Esophagus (tissue), 2 donors: ENCODE measurements around the gene SLC39A11. TPM values are rescaled to one million over a fixed set of nuclear protein-coding genes. Genes with fewer than 3 reads are reported as not detected.

Experiments
- H3K27ac ChIP-seq, 2 donors: one replicate each; pipeline ENCODE4 v1.5.1; 2013; ENCODE audit warnings: low read depth in 2 of 2, mild to moderate bottlenecking in 2 of 2, inconsistent platforms in 1 of 2, low read length in 1 of 2, moderate library complexity in 1 of 2
- H3K27me3 ChIP-seq, 2 donors: one replicate each; pipeline ENCODE4 v1.6.1; 2013; ENCODE audit warnings: low read length in 2 of 2, control low read depth in 1 of 2, mild to moderate bottlenecking in 1 of 2; ENCODE audit not compliant: insufficient read depth in 2 of 2, control insufficient read depth in 1 of 2
- H3K36me3 ChIP-seq, 2 donors: one replicate each; pipeline ENCODE4 v1.6.1; 2013; ENCODE audit warnings: low read length in 1 of 2; ENCODE audit not compliant: control insufficient read depth in 2 of 2, insufficient read depth in 2 of 2
- H3K4me1 ChIP-seq, 2 donors: one replicate each; pipeline ENCODE4 v1.6.1; 2013; ENCODE audit warnings: low read length in 1 of 2; ENCODE audit not compliant: control insufficient read depth in 2 of 2, insufficient read depth in 2 of 2
- H3K4me3 ChIP-seq, 2 donors: one replicate each; pipeline ENCODE4 v1.5.1; 2013; ENCODE audit warnings: low read length in 2 of 2, mild to moderate bottlenecking in 2 of 2, low read depth in 1 of 2, moderate library complexity in 1 of 2
- H3K9me3 ChIP-seq, 2 donors: one replicate each; pipeline ENCODE4 v1.6.1; 2013; ENCODE audit warnings: mild to moderate bottlenecking in 2 of 2, low read depth in 1 of 2, low read length in 1 of 2, moderate library complexity in 1 of 2; ENCODE audit not compliant: control insufficient read depth in 2 of 2, insufficient read depth in 1 of 2
- WGBS, 2 donors: extraction: QIAGEN DNeasy Blood & Tissue Kit; methylation state at CpG; one replicate each; pipeline ENCODE4 v1.1.7; 2013; 5-methylcytosine and 5-hydroxymethylcytosine counted together
- polyA plus RNA-seq, 2 donors: library from polyadenylated mRNA; stranded (reverse); fragments of 200-250 nt; gene quantifications; one replicate each; pipeline ENCODE4 v1.2.3, GENCODE V29; 2013
- donor health status: healthy with polysubstance abuse.
- donor health status: Bipolar disorder and iron deficiency.

The SLC39A11 gene
- polyA plus RNA-seq: 10 to 100 TPM; 10.6 to 11.7 TPM

GRCh38 chr17:73092523-73093135 is at the start of gene SLC39A11:
SLC39A11 (minus strand) TSS chr17:73092688; CDS start chr17:73088764, 3,924 bp downstream.
- H3K36me3 ChIP-seq: peaks cover 0 to 3% of the 10 kb centered on the region in 2 donors
- peak within 1 kb of the TSS; percentile 62 to 73 for H3K4me3 ChIP-seq
- peaks cover 0 to 2% of the 10 kb centered on the region in 2 donors for H3K9me3 ChIP-seq
- WGBS, 2 donors: 5 to 14% methylated on average over 23 of the region's 23 CpGs
- no peaks in the 10 kb centered on the region for H3K27me3 ChIP-seq
- H3K27ac ChIP-seq: peak within 1 kb of the TSS; percentile 70 to 79
- H3K4me1 ChIP-seq: peaks cover 4 to 8% of the 10 kb centered on the region in 2 donors

DNA sequence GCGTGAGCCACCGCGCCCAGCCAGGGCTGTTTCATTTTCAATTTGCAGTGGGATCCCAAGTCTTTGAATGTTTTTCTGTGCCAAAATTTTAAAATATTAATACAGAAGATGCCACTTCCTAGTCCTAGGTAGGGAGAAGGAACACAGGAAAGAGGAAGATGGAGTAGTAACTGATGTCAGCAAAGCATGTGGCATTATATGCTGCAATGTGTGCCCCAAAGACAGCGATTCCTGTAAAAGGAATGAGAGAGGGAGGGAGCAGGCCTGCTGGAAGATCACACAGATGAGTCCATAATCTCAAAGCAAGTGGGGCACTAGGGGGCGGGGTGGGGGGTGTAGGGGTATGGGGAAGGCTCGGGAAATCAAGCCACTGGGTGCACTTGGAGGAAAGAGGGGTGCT is 48.9 kb upstream of the SLC39A11 start:
- no peaks in the 10 kb centered on the region for H3K27me3 ChIP-seq
- H3K4me1 ChIP-seq: no peaks in the 10 kb centered on the region
- H3K36me3 ChIP-seq: no peaks in the 10 kb centered on the region
- 87 to 90% methylated on average over 6 of the region's 6 CpGs for WGBS, 2 donors
- H3K27ac ChIP-seq: no peak overlapping the region
- no peak overlapping the region for H3K4me3 ChIP-seq
- peaks cover 2 to 4% of the 10 kb centered on the region in 2 donors for H3K9me3 ChIP-seq

GRCh38 chr17:73140566-73140965 is 48.1 kb upstream of the SLC39A11 start:
- no peaks in the 10 kb centered on the region for H3K27me3 ChIP-seq
- no peaks in the 10 kb centered on the region for H3K36me3 ChIP-seq
- 45 to 50% methylated on average over 5 of the region's 5 CpGs for WGBS, 2 donors
- no peak overlapping the region for H3K4me3 ChIP-seq
- H3K9me3 ChIP-seq: peaks cover 2 to 4% of the 10 kb centered on the region in 2 donors
- no peaks in the 10 kb centered on the region for H3K4me1 ChIP-seq
- H3K27ac ChIP-seq: no peak overlapping the region

GRCh38 chr17:73139296-73139695 is 46.8 kb upstream of the SLC39A11 start:
- H3K36me3 ChIP-seq: no peaks in the 10 kb centered on the region
- no peaks in the 10 kb centered on the region for H3K27me3 ChIP-seq
- H3K9me3 ChIP-seq: peaks cover 2% of the 10 kb centered on the region in 2 donors
- H3K4me1 ChIP-seq: no peaks in the 10 kb centered on the region
- 56 to 59% methylated on average over 4 of the region's 4 CpGs for WGBS, 2 donors
- H3K4me3 ChIP-seq: no peak overlapping the region
- no peak overlapping the region for H3K27ac ChIP-seq

DNA sequence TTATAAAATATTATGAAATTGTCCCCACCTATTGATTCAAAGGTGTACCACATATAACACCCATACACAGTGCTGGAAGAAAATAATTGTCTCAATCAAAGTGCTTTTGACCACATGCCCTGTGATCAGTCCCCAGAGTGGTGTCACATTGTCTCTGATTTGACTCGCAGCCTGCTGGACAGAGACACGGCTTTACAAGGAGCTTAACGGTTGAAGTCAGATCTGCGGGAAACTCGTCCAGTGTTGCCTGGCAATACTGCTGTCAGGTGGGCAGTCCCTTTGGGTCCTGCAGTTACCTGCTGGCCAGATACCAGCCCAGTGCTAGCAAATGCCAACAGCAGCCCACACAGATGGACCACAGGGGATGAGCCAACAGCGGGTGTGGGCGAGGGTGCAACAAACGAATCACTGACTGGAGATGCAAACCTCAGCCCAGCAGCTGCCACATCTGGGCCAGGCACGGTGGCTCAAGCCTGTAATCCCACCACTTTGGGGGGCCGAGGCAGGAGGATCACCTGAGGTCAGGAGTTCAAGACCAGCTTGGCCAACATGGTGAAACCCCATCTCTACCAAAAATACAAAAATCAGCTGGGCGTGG is 46.2 kb upstream of the SLC39A11 start:
- Histone ChIP-seq H3K36me3 (no peaks in the 10 kb centered on the region), H3K27ac (no peak overlapping the region), H3K27me3 (no peaks in the 10 kb centered on the region), H3K4me1 (no peaks in the 10 kb centered on the region), H3K9me3 (no peaks in the 10 kb centered on the region), H3K4me3 (no peak overlapping the region)
- WGBS, 2 donors: 67 to 69% methylated on average over 11 of the region's 11 CpGs

DNA sequence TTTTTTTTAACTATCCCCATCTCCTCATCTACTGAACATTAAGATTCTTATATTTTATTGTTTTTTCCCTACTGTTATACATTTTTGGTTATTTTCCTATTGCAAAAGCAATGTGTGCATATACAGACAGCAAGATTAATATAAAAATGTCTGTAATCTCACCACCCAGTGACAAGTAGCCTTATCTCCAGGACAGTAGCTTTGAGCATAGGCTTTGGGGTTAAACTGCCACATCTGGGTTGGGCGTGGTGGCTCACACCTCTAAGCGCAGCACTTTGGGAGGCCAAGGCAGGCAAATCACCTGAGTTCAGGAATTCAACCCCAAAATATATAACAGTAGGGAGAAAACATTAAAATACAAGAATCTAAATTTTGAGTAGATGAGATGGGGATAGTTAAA is 44.9 kb upstream of the SLC39A11 start:
- no peak overlapping the region for H3K27ac ChIP-seq
- H3K36me3 ChIP-seq: no peaks in the 10 kb centered on the region
- H3K27me3 ChIP-seq: no peaks in the 10 kb centered on the region
- no peaks in the 10 kb centered on the region for H3K9me3 ChIP-seq
- H3K4me3 ChIP-seq: no peak overlapping the region
- no peaks in the 10 kb centered on the region for H3K4me1 ChIP-seq
- 91 to 92% methylated on average over 2 of the region's 2 CpGs for WGBS, 2 donors

- Histone ChIP-seq H3K36me3 (no peaks in the 10 kb centered on the region), H3K27ac (no peak overlapping the region), H3K27me3 (no peaks in the 10 kb centered on the region), H3K4me1 (no peaks in the 10 kb centered on the region), H3K4me3 (no peak overlapping the region), H3K9me3 (no peaks in the 10 kb centered on the region)
- WGBS, 2 donors: 88 to 91% methylated on average over 4 of the region's 4 CpGs
Measured at GRCh38 chr17:73135766-73136165, 43.3 kb upstream of the SLC39A11 start.

DNA sequence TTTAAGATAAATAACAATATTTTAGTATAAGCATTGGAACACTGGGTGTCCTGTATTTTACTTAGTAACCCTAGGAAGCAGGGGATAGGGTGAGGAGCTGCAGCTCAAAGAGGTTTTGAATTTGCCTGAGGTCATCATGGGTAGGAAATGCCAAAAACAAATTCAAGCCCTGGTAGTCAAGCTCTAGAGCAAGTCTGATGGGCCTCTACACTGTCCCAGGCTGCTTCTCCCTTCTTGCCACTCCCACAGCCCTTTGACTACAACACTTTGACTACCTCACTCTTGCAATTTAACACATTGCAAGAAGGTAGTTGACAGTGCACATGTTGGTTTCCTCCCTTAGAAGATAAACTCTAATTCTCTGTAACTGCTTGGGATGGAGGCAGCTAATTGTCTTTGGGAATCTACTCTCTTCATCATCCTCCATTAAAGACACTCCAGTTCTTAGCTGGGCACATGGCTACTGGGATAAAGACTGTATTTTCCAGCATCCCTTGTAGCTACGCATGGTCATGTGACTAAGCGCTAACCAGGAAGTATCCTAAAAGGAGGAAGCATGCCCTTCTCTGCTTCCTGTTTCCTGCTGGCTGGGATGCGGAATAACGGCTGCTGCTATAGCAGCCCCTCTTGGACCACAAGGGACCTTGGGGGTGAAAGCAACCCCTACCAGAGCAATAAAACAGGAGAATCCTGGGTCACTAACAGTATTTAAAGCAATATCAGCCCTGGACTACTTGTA is 41.6 kb upstream of the SLC39A11 start:
- Histone ChIP-seq H3K4me3 (no peak overlapping the region), H3K27me3 (no peaks in the 10 kb centered on the region), H3K27ac (no peak overlapping the region), H3K36me3 (no peaks in the 10 kb centered on the region), H3K4me1 (no peaks in the 10 kb centered on the region), H3K9me3 (no peaks in the 10 kb centered on the region)
- 60 to 62% methylated on average over 4 of the region's 4 CpGs for WGBS, 2 donors

- no peak overlapping the region for H3K4me3 ChIP-seq
- WGBS, 2 donors: 72 to 73% methylated on average over 12 of the region's 12 CpGs
- no peaks in the 10 kb centered on the region for H3K9me3 ChIP-seq
- H3K36me3 ChIP-seq: no peaks in the 10 kb centered on the region
- no peaks in the 10 kb centered on the region for H3K27me3 ChIP-seq
- H3K4me1 ChIP-seq: no peaks in the 10 kb centered on the region
- no peak overlapping the region for H3K27ac ChIP-seq
Measured at GRCh38 chr17:73132085-73132492, 39.6 kb upstream of the SLC39A11 start.
